SK-N-MC (cell line): Measurements from ENCODE around the gene SLC26A2.

ENCODE experiments used
- EZH2 ChIP-seq: fragments of 200-600 bp; sonication (generic); IDR thresholded peaks from one replicate; pipeline ENCODE4 v1.6.1; 2017; ENCODE audit warnings: antibody characterized with exemption
- POLR2AphosphoS5 ChIP-seq: IDR thresholded peaks from 2 replicates; pipeline ENCODE4 v1.6.1; 2012; ENCODE audit warnings: mild to moderate bottlenecking, low read depth, low read length, borderline replicate concordance

DNA sequence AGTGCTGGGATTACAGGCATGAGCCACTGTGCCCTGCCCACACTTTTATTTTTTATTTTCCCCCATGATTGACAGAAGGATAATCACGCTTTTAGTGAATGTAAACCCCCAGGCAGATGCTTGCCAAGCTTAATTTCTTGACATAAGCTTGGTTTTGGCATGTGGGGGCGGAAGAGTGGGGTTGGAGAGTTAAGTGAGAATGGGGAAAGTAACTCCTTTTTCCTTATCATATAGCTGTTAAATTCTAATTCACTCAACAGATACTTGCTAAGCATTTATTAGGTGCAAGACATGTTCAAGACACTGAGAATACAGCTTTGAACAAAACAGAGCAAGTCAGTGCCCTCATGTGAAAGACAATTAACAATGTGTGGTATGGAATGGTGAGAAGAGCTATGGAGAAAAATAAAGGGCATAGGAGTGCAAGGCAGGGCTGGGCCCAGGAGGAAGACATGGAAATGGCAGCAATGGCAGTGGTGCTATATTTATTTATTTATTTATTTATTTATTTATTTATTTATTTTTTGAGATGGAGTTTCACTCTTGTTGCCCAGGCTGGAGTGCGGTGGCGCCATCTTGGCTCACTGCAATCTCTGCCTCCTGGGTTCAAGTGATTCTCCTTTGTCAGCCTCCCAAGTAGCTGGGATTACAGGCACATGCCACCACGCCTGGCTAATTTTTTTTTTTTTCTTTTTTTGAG is 2.2 kb downstream of the SLC26A2 start:
- no peak for TF ChIP-seq EZH2
- no peak for TF ChIP-seq POLR2AphosphoS5
